Activated CD8-positive, alpha-beta memory T cell treated with anti-CD3 and anti-CD28 coated beads, Interleukin-2, amount 50 U/mL, for 1 hour (primary cell): Measurements from ENCODE around the gene PCNX1.
"Not testable (repeated sequence)": the region's sequence is repeated elsewhere in the genome, so short reads cannot be mapped to it uniquely, and the experiment has no call there.

Source experiments
- DNase-seq: peaks from one replicate; pipeline ENCODE4 v3.0.0-alpha.2; 2020; ENCODE audit errors: extremely low read depth

Gene PCNX1

GRCh38 chr14:71019917-71020316, 112.7 kb downstream of the PCNX1 start:
- not testable (repeated sequence) for DNase-seq

GRCh38 chr14:71021347-71022011, 114.2 kb downstream of the PCNX1 start:
- no peak for DNase-seq

- no peak for DNase-seq
These were observed 115.0 kb downstream of the PCNX1 start for GRCh38 chr14:71022012-71022869.

GRCh38 chr14:71022939-71023338, 115.7 kb downstream of the PCNX1 start:
- DNase-seq, result no peak

GRCh38 chr14:71029236-71029781, 122.0 kb downstream of the PCNX1 start:
- no peak for DNase-seq

- DNase-seq, result no peak
These were observed 123.7 kb downstream of the PCNX1 start for GRCh38 chr14:71031000-71031399.

- DNase-seq, result no peak
These were observed 129.2 kb downstream of the PCNX1 start for GRCh38 chr14:71036433-71036832.

- DNase-seq, result no peak
These were observed 141.1 kb downstream of the PCNX1 start for GRCh38 chr14:71048393-71048792.

GRCh38 chr14:71049435-71050133, 142.3 kb downstream of the PCNX1 start:
- no peak for DNase-seq

GRCh38 chr14:71050227-71050823, 143.1 kb downstream of the PCNX1 start:
- no peak for DNase-seq

GRCh38 chr14:71054706-71055105, 147.4 kb downstream of the PCNX1 start:
- no peak for DNase-seq

GRCh38 chr14:71056168-71056567, 148.9 kb downstream of the PCNX1 start:
- no peak for DNase-seq

- DNase-seq, result no peak
These were observed 153.0 kb downstream of the PCNX1 start for GRCh38 chr14:71060274-71060673.

GRCh38 chr14:71060825-71061455, 153.7 kb downstream of the PCNX1 start:
- no peak for DNase-seq

GRCh38 chr14:71061458-71061857, 154.2 kb downstream of the PCNX1 start:
- DNase-seq, result no peak

GRCh38 chr14:71062581-71063303, 155.5 kb downstream of the PCNX1 start:
- no peak for DNase-seq

- DNase-seq, result no peak
These were observed 156.1 kb downstream of the PCNX1 start for GRCh38 chr14:71063351-71063750.

GRCh38 chr14:71064747-71065146, 157.5 kb downstream of the PCNX1 start:
- not testable (repeated sequence) for DNase-seq

GRCh38 chr14:71070169-71070568, 162.9 kb downstream of the PCNX1 start:
- DNase-seq, result no peak

GRCh38 chr14:71071042-71071441, 163.8 kb downstream of the PCNX1 start:
- DNase-seq, result no peak
